WTC11 (cell line): Measurements from ENCODE around the gene ENDOV. TPM values are rescaled to one million over a fixed set of nuclear protein-coding genes. Genes with fewer than 3 reads are reported as not detected.

ENCODE experiments used
- ATAC-seq: fragments of 200-7000 bp; cut with Tn5 transposase; 2 replicates; pipeline ENCODE4 v1.10.0; 2021; ENCODE audit warnings: mild to moderate bottlenecking, moderate library complexity
- CTCF ChIA-PET: fragments of 300-600 bp; sonication (Branson Sonifier 250); formaldehyde crosslinking; loops from one replicate; lab custom pipeline; 2021; ENCODE audit warnings: antibody characterized with exemption; lab: Charles Lee
- POLR2A ChIA-PET: fragments of 350-600 bp; sonication (Branson Sonifier 250); formaldehyde crosslinking; loops from one replicate; lab custom pipeline; 2021; ENCODE audit warnings: antibody characterized with exemption; lab: Charles Lee
- DNase-seq: peaks from one replicate; pipeline ENCODE4 v3.0.0; 2021; ENCODE audit warnings: low spot score
- H3K27ac Mint-ChIP-seq: 2 replicates; pipeline ENCODE4 v1.8.0; 2021; ENCODE audit warnings: mixed read lengths
- H3K27me3 Mint-ChIP-seq: 2 replicates; pipeline ENCODE4 v1.8.0; 2021; ENCODE audit warnings: low read depth, mild to moderate bottlenecking, moderate library complexity, mixed read lengths
- H3K36me3 Mint-ChIP-seq: 2 replicates; pipeline ENCODE4 v1.8.0; 2021; ENCODE audit warnings: mixed read lengths
- H3K4me1 Mint-ChIP-seq: 2 replicates; pipeline ENCODE4 v1.8.0; 2022; ENCODE audit warnings: mixed read lengths
- H3K4me3 Mint-ChIP-seq: 2 replicates; pipeline ENCODE4 v1.8.0; 2021; ENCODE audit warnings: mild to moderate bottlenecking, moderate library complexity, mixed read lengths
- H3K9me3 Mint-ChIP-seq: 2 replicates; pipeline ENCODE4 v1.8.0; 2021; ENCODE audit warnings: mixed read lengths
- ATF1 ChIP-seq: sonication (generic); formaldehyde crosslinking; IDR thresholded peaks from 2 replicates; pipeline ENCODE4 v1.8.1; 2023; ENCODE audit warnings: mild to moderate bottlenecking, moderate library complexity, missing genetic modification reagents
- FOXK1 ChIP-seq: sonication (generic); formaldehyde crosslinking; IDR thresholded peaks from 2 replicates; pipeline ENCODE4 v1.8.0; 2022; ENCODE audit warnings: mild to moderate bottlenecking, moderate library complexity, missing genetic modification reagents
- RELA ChIP-seq: sonication (generic); formaldehyde crosslinking; IDR thresholded peaks from 2 replicates; pipeline ENCODE4 v1.8.1; 2022; ENCODE audit warnings: missing genetic modification reagents, mild to moderate bottlenecking, borderline replicate concordance
- TCF7 ChIP-seq: sonication (generic); formaldehyde crosslinking; IDR thresholded peaks from 2 replicates; pipeline ENCODE4 v1.8.0; 2022; ENCODE audit warnings: mild to moderate bottlenecking, low read depth, missing genetic modification reagents, moderate library complexity
- TP53 ChIP-seq: sonication (generic); formaldehyde crosslinking; IDR thresholded peaks from 2 replicates; pipeline ENCODE4 v1.8.1; 2023; ENCODE audit warnings: mild to moderate bottlenecking, missing genetic modification reagents
- ZNF416 ChIP-seq: fragments of 250-450 bp; sonication (Bioruptor Pico); IDR thresholded peaks from 2 replicates; pipeline ENCODE4 v1.9.0; 2021; ENCODE audit warnings: mild to moderate bottlenecking, inconsistent platforms
- ZNF671 ChIP-seq: fragments of 250-450 bp; sonication (Bioruptor Pico); IDR thresholded peaks from 2 replicates; pipeline ENCODE4 v1.8.0; 2021; ENCODE audit warnings: mild to moderate bottlenecking
- total RNA-seq: library from RNA; stranded (reverse); gene quantifications from 3 replicates; pipeline ENCODE4 v1.2.3, GENCODE V29; 2021
- TF ChIP-seq, protein P1 (sequence below): sonication (generic); formaldehyde crosslinking; IDR thresholded peaks from 2 replicates; pipeline ENCODE4 v1.8.0; 2022; ENCODE audit warnings: missing genetic modification reagents
- TF ChIP-seq, protein P2 (sequence below): fragments of 250-450 bp; sonication (Bioruptor Pico); IDR thresholded peaks from 2 replicates; pipeline ENCODE4 v1.9.0; 2021; ENCODE audit warnings: mild to moderate bottlenecking, borderline replicate concordance
- TF ChIP-seq, protein P3 (sequence below): sonication (generic); formaldehyde crosslinking; IDR thresholded peaks from 2 replicates; pipeline ENCODE4 v1.8.0; 2023; ENCODE audit warnings: mild to moderate bottlenecking, missing genetic modification reagents
- TF ChIP-seq, protein P4 (sequence below): sonication (generic); formaldehyde crosslinking; IDR thresholded peaks from 2 replicates; pipeline ENCODE4 v1.8.1; 2022; ENCODE audit warnings: mild to moderate bottlenecking, missing genetic modification reagents, moderate library complexity, borderline replicate concordance
- TF ChIP-seq, protein P5 (sequence below): sonication (generic); formaldehyde crosslinking; IDR thresholded peaks from 2 replicates; pipeline ENCODE4 v1.8.1; 2023; ENCODE audit warnings: mild to moderate bottlenecking, missing genetic modification reagents, borderline replicate concordance
- TF ChIP-seq, protein P6 (sequence below): fragments of 250-450 bp; sonication (Bioruptor Pico); IDR thresholded peaks from 2 replicates; pipeline ENCODE4 v2.1.2; 2022; ENCODE audit warnings: mild to moderate bottlenecking, moderate library complexity
- TF ChIP-seq, protein P7 (sequence below): sonication (generic); formaldehyde crosslinking; IDR thresholded peaks from 2 replicates; pipeline ENCODE4 v1.8.1; 2023; ENCODE audit warnings: mild to moderate bottlenecking, missing genetic modification reagents

ENDOV gene
- total RNA-seq, 1 experiment from 2014 or later = 25.2 TPM

DNA sequence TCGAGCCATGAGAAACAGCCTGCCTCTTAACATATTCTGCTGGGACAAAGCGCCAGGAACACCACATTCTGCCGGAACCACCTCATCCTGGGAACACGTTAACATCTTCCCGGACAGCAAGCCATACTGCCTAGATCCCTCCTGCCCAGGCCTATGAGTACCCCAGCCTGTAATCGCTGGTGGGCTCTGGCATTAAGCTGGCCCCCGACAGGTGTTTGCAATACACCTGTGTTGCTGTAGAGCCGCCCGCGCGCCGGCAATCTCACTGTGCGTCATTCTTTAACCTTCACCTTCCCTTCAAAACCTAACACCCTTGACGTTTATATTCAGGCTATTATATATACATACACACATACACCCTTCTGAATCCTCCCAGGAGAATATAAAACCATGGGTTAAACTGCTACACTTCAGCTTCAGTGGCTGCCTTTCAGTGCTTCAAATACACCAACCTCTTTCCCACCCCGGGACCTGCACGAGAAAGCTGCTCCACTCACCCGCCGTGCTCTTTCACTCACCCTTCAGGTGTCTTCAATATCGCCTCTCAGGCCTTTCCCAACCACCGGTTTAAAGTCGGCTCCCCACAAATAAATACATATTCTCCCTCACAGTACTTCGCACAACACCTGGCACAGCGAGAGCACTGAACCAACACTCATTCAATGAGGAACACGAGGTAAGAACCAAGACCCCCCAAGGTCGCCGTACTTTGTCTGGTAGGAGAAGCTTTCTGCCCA, 1.0 kb upstream of the ENDOV start:
- Mint-ChIP-seq H3K4me3 (peak overlapping the region; percentile 89), H3K36me3 (peaks cover 6% of the 10 kb centered on the region; the same call in 1 of the 2 replicates), H3K4me1 (peaks cover 9% of the 10 kb centered on the region), H3K27me3 (peaks cover 28% of the 10 kb centered on the region), H3K27ac (no peak overlapping the region), H3K9me3 (no peaks in the 10 kb centered on the region)
- ChIA-PET CTCF (interaction anchor here (0.8 to 3.8 kb wide), 3 partner anchors 12 to 313 kb away, joined by 4 to 13 read pairs (median 4); partner anchors contain the start of gene GAA), POLR2A (no interaction called here)
- ATAC-seq (no peak), DNase-seq (no peak)
- no peak for TF ChIP-seq ATF1 (CRISPR knock-in tag)
- TF ChIP-seq, protein P1, sequence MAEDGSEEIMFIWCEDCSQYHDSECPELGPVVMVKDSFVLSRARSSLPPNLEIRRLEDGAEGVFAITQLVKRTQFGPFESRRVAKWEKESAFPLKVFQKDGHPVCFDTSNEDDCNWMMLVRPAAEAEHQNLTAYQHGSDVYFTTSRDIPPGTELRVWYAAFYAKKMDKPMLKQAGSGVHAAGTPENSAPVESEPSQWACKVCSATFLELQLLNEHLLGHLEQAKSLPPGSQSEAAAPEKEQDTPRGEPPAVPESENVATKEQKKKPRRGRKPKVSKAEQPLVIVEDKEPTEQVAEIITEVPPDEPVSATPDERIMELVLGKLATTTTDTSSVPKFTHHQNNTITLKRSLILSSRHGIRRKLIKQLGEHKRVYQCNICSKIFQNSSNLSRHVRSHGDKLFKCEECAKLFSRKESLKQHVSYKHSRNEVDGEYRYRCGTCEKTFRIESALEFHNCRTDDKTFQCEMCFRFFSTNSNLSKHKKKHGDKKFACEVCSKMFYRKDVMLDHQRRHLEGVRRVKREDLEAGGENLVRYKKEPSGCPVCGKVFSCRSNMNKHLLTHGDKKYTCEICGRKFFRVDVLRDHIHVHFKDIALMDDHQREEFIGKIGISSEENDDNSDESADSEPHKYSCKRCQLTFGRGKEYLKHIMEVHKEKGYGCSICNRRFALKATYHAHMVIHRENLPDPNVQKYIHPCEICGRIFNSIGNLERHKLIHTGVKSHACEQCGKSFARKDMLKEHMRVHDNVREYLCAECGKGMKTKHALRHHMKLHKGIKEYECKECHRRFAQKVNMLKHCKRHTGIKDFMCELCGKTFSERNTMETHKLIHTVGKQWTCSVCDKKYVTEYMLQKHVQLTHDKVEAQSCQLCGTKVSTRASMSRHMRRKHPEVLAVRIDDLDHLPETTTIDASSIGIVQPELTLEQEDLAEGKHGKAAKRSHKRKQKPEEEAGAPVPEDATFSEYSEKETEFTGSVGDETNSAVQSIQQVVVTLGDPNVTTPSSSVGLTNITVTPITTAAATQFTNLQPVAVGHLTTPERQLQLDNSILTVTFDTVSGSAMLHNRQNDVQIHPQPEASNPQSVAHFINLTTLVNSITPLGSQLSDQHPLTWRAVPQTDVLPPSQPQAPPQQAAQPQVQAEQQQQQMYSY (CRISPR knock-in tag) = no peak
- TF ChIP-seq, protein P2, sequence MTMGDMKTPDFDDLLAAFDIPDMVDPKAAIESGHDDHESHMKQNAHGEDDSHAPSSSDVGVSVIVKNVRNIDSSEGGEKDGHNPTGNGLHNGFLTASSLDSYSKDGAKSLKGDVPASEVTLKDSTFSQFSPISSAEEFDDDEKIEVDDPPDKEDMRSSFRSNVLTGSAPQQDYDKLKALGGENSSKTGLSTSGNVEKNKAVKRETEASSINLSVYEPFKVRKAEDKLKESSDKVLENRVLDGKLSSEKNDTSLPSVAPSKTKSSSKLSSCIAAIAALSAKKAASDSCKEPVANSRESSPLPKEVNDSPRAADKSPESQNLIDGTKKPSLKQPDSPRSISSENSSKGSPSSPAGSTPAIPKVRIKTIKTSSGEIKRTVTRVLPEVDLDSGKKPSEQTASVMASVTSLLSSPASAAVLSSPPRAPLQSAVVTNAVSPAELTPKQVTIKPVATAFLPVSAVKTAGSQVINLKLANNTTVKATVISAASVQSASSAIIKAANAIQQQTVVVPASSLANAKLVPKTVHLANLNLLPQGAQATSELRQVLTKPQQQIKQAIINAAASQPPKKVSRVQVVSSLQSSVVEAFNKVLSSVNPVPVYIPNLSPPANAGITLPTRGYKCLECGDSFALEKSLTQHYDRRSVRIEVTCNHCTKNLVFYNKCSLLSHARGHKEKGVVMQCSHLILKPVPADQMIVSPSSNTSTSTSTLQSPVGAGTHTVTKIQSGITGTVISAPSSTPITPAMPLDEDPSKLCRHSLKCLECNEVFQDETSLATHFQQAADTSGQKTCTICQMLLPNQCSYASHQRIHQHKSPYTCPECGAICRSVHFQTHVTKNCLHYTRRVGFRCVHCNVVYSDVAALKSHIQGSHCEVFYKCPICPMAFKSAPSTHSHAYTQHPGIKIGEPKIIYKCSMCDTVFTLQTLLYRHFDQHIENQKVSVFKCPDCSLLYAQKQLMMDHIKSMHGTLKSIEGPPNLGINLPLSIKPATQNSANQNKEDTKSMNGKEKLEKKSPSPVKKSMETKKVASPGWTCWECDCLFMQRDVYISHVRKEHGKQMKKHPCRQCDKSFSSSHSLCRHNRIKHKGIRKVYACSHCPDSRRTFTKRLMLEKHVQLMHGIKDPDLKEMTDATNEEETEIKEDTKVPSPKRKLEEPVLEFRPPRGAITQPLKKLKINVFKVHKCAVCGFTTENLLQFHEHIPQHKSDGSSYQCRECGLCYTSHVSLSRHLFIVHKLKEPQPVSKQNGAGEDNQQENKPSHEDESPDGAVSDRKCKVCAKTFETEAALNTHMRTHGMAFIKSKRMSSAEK (CRISPR knock-in tag) = no peak

DNA sequence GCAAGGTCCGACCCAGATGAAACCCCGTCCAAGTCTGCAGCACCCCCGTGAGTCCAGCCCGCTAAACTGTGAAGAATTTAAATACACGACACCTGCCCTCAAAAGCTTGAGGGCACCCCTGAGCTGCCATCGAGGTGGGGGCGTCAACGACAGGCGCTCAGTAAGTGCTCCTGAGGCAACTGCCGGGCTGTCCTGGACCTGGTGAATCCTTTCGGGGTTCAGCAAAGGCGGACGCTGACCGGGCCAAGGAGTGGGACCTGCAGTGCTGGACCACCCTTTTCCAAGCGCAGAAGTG, 512 bp upstream of the ENDOV start:
- H3K36me3 Mint-ChIP-seq = peaks cover 6% of the 10 kb centered on the region; the same call in 1 of the 2 replicates
- no peak overlapping the region for H3K27ac Mint-ChIP-seq
- peaks cover 28% of the 10 kb centered on the region for H3K27me3 Mint-ChIP-seq
- CTCF ChIA-PET = interaction anchor here (0.8 to 3.8 kb wide), 3 partner anchors 11 to 313 kb away, joined by 4 to 13 read pairs (median 4); partner anchors contain the start of gene GAA
- DNase-seq (no peak), ATAC-seq (peak; percentile 9; the same call in 1 of the 2 replicates)
- POLR2A ChIA-PET = no interaction called here
- H3K4me3 Mint-ChIP-seq = peak overlapping the region; percentile 89
- H3K4me1 Mint-ChIP-seq = peaks cover 9% of the 10 kb centered on the region
- H3K9me3 Mint-ChIP-seq = no peaks in the 10 kb centered on the region
- no peak for TF ChIP-seq ZNF416
- TF ChIP-seq TCF7 (CRISPR knock-in tag) = no peak
- TF ChIP-seq, protein P3, sequence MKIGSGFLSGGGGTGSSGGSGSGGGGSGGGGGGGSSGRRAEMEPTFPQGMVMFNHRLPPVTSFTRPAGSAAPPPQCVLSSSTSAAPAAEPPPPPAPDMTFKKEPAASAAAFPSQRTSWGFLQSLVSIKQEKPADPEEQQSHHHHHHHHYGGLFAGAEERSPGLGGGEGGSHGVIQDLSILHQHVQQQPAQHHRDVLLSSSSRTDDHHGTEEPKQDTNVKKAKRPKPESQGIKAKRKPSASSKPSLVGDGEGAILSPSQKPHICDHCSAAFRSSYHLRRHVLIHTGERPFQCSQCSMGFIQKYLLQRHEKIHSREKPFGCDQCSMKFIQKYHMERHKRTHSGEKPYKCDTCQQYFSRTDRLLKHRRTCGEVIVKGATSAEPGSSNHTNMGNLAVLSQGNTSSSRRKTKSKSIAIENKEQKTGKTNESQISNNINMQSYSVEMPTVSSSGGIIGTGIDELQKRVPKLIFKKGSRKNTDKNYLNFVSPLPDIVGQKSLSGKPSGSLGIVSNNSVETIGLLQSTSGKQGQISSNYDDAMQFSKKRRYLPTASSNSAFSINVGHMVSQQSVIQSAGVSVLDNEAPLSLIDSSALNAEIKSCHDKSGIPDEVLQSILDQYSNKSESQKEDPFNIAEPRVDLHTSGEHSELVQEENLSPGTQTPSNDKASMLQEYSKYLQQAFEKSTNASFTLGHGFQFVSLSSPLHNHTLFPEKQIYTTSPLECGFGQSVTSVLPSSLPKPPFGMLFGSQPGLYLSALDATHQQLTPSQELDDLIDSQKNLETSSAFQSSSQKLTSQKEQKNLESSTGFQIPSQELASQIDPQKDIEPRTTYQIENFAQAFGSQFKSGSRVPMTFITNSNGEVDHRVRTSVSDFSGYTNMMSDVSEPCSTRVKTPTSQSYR (CRISPR knock-in tag) = no peak
- no peak for TF ChIP-seq TP53 (CRISPR knock-in tag)
- TF ChIP-seq, protein P4, sequence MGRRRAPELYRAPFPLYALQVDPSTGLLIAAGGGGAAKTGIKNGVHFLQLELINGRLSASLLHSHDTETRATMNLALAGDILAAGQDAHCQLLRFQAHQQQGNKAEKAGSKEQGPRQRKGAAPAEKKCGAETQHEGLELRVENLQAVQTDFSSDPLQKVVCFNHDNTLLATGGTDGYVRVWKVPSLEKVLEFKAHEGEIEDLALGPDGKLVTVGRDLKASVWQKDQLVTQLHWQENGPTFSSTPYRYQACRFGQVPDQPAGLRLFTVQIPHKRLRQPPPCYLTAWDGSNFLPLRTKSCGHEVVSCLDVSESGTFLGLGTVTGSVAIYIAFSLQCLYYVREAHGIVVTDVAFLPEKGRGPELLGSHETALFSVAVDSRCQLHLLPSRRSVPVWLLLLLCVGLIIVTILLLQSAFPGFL (CRISPR knock-in tag) = no peak
- TF ChIP-seq RELA (CRISPR knock-in tag) = no peak
- TF ChIP-seq, protein P5, sequence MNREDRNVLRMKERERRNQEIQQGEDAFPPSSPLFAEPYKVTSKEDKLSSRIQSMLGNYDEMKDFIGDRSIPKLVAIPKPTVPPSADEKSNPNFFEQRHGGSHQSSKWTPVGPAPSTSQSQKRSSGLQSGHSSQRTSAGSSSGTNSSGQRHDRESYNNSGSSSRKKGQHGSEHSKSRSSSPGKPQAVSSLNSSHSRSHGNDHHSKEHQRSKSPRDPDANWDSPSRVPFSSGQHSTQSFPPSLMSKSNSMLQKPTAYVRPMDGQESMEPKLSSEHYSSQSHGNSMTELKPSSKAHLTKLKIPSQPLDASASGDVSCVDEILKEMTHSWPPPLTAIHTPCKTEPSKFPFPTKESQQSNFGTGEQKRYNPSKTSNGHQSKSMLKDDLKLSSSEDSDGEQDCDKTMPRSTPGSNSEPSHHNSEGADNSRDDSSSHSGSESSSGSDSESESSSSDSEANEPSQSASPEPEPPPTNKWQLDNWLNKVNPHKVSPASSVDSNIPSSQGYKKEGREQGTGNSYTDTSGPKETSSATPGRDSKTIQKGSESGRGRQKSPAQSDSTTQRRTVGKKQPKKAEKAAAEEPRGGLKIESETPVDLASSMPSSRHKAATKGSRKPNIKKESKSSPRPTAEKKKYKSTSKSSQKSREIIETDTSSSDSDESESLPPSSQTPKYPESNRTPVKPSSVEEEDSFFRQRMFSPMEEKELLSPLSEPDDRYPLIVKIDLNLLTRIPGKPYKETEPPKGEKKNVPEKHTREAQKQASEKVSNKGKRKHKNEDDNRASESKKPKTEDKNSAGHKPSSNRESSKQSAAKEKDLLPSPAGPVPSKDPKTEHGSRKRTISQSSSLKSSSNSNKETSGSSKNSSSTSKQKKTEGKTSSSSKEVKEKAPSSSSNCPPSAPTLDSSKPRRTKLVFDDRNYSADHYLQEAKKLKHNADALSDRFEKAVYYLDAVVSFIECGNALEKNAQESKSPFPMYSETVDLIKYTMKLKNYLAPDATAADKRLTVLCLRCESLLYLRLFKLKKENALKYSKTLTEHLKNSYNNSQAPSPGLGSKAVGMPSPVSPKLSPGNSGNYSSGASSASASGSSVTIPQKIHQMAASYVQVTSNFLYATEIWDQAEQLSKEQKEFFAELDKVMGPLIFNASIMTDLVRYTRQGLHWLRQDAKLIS = no peak
- TF ChIP-seq, protein P6, sequence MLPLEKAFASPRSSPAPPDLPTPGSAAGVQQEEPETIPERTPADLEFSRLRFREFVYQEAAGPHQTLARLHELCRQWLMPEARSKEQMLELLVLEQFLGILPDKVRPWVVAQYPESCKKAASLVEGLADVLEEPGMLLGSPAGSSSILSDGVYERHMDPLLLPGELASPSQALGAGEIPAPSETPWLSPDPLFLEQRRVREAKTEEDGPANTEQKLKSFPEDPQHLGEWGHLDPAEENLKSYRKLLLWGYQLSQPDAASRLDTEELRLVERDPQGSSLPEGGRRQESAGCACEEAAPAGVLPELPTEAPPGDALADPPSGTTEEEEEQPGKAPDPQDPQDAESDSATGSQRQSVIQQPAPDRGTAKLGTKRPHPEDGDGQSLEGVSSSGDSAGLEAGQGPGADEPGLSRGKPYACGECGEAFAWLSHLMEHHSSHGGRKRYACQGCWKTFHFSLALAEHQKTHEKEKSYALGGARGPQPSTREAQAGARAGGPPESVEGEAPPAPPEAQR = no peak
- TF ChIP-seq, protein P7, sequence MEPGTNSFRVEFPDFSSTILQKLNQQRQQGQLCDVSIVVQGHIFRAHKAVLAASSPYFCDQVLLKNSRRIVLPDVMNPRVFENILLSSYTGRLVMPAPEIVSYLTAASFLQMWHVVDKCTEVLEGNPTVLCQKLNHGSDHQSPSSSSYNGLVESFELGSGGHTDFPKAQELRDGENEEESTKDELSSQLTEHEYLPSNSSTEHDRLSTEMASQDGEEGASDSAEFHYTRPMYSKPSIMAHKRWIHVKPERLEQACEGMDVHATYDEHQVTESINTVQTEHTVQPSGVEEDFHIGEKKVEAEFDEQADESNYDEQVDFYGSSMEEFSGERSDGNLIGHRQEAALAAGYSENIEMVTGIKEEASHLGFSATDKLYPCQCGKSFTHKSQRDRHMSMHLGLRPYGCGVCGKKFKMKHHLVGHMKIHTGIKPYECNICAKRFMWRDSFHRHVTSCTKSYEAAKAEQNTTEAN (CRISPR knock-in tag) = no peak
- no peak for TF ChIP-seq ZNF671 (CRISPR knock-in tag)
- TF ChIP-seq FOXK1 = no peak
